Measurements from ENCODE around the gene LCN15. TPM values are rescaled to one million over a fixed set of nuclear protein-coding genes. Genes with fewer than 3 reads are reported as not detected.
A peak's percentile ranks its signal among the peaks of the same experiment; 100 is the strongest.
"Not testable (repeated sequence)": the region's sequence is repeated elsewhere in the genome, so short reads cannot be mapped to it uniquely, and the experiment has no call there.

LCN15 gene, protein sequence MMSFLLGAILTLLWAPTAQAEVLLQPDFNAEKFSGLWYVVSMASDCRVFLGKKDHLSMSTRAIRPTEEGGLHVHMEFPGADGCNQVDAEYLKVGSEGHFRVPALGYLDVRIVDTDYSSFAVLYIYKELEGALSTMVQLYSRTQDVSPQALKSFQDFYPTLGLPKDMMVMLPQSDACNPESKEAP
- not detected for total RNA-seq

DNA sequence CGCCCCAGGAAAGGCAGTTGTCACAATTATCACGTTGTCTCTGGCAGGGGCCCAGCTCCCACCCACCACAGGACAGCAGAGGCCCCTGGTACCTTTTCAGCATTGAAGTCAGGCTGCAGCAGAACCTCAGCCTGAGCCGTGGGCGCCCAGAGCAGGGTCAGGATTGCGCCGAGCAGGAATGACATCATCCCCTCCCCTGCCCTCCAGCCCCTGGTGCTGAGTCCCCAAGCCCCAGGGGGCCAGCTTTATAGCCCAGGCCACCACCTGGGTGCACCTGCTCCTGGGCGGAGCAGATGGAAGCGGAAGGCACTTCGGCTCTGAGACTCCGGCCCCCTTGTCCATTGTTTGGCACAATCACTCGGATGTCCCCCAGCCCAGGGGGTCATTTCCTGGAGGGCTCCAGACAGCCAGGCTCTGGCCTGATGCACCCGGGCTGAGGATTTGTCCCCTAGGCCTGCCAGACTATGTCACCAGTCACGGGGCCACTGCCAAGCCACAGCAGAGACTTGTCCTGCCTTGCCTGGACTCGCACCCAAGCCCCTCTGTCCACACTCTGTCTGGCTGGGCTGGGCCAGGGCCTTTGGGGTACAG, at the start of gene LCN15:
TSS of gene LCN15 (minus strand) at position 218 of the 591 bp plus-strand sequence. CDS start at position 188, 30 bp downstream.
- DNase-seq, result no peak
- Mint-ChIP-seq H3K36me3 (ENCODE audit: low read depth) (no peaks in the 10 kb centered on the region), H3K27me3 (peaks cover 6% of the 10 kb centered on the region), H3K27ac (no peak within 1 kb of the TSS), H3K4me1 (peaks cover 5% of the 10 kb centered on the region), H3K4me3 (no peak within 1 kb of the TSS), H3K9me3 (no peaks in the 10 kb centered on the region)
- ChIA-PET CTCF (interaction anchor here (1.1 to 1.5 kb wide), 2 partner anchors 13 to 283 kb away, joined by 3 to 4 read pairs; no protein-coding TSS in a partner anchor), POLR2A (interaction anchor here (0.5 kb wide), 1 partner anchor 402 kb away, joined by 3 read pairs; no protein-coding TSS in a partner anchor)

DNA sequence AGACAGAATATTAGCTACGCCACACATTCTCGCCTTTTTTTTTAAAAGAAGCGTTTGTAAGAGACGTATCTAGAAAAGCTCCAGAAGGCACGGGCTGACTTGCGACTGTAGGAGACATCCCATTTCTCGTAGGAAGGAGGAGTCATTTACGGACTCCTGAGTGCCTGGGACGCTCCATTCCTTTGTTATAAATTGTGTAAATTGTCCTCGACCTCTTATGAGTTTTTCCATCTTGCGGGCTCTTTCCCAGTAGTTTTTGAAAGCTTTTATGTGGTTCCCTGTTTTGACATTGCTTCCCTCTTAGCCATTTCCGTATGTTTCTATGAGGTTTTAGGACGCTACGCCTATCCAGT, 44.5 kb upstream of the LCN15 start:
- POLR2A ChIA-PET, result no interaction called here
- Mint-ChIP-seq H3K9me3 (no peaks in the 10 kb centered on the region), H3K27me3 (no peaks in the 10 kb centered on the region), H3K4me3 (peak overlapping the region; percentile 84), H3K27ac (peak overlapping the region; percentile 79), H3K4me1 (peaks cover 50% of the 10 kb centered on the region), H3K36me3 (ENCODE audit: low read depth) (peaks cover 29% of the 10 kb centered on the region)
- CTCF ChIA-PET, result interaction anchor here (0.8 to 1.7 kb wide), 3 partner anchors 10 to 222 kb away, joined by 3 to 4 read pairs (median 3); no protein-coding TSS in a partner anchor
- DNase-seq, result no peak

DNA sequence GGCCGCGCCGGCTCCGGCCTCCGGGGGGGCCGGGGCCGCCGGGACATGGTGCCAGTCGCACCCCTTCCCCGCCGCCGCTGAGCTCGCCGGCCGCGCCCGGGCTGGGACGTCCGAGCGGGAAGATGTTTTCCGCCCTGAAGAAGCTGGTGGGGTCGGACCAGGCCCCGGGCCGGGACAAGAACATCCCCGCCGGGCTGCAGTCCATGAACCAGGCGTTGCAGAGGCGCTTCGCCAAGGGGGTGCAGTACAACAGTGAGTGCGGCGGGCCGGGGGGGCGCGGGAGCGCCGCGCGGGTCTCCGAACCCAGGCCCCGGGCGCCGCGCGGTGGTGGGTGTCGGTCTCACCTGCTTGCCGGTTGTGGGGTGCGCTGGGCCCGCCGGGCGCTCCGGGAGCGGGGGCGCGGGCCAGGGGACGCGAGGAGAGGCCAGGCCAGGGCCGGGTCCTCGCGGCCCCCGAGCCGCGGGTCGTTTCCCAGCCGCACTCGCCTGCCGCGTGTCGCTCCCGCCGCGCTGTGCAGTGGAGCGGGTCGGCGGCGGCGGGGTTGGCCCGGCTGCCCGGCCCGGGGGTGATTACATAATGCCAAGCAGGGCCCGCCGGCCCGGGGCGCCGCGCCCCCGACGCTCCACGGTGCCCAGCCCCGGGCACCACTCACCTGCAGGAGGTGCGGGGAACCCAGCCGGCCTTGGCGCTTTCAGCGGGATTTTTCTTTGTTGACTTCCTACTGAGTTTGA, 43.9 kb upstream of the LCN15 start:
- H3K4me1 Mint-ChIP-seq, result peaks cover 45% of the 10 kb centered on the region
- H3K27ac Mint-ChIP-seq, result peak overlapping the region; percentile 79
- ChIA-PET CTCF (interaction anchor here (0.7 to 4.6 kb wide), 11 partner anchors 9 to 428 kb away, joined by 3 to 23 read pairs (median 4); partner anchors contain the start of genes AJM1 and C8G), POLR2A (no interaction called here)
- peak; percentile 49 for DNase-seq
- H3K27me3 Mint-ChIP-seq, result no peaks in the 10 kb centered on the region
- peak overlapping the region; percentile 84 for H3K4me3 Mint-ChIP-seq
- H3K9me3 Mint-ChIP-seq, result no peaks in the 10 kb centered on the region
- peaks cover 26% of the 10 kb centered on the region for H3K36me3 Mint-ChIP-seq (ENCODE audit: low read depth)

DNA sequence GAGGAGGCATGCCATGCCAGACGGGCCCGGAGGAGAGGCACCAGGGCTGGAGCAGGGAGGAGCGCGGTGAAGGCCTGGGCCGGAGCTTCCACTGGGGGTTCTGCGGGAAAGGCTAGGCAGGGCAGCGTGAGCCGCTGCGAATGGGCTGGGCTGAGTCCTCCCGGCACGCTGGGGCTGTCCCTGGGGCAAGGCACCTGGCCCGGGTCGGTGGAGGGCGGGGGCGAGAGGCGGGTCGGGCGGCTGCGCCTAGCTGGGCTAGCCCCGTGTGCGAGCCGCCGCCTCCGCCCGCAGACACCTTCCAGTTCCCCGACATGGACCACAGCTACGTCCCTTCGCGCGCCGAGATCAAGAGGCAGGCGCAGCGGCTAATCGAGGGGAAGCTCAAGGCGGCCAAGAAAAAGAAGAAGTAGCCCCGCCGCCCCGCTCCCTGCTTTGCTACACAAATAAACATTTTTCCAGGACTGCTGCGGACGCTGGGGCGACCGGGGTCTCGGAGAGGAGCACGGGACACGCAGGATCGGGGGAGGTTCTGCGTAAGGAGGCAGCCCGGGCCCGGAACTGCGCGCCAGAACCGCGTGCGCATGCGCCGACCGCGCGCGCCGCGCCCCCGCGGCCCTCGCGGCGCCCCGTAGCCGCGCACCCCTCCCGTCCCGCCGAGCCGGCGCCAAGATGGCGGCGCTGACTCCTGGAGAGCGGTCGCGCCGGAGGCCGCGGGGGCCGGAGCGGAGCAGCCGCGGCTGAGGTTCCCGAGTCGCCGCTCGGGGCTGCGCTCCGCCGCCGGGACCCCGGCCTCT, 43.2 kb upstream of the LCN15 start, which contains the start of gene RABL6:
TSS of gene RABL6 (plus strand) at position 668 of the 794 bp plus-strand sequence. CDS start 249 bp downstream, outside the sequence.
- Mint-ChIP-seq H3K27me3 (no peaks in the 10 kb centered on the region), H3K4me1 (peaks cover 37% of the 10 kb centered on the region), H3K27ac (peak within 1 kb of the TSS; percentile 90), H3K9me3 (no peaks in the 10 kb centered on the region), H3K36me3 (ENCODE audit: low read depth) (peaks cover 18% of the 10 kb centered on the region), H3K4me3 (peak within 1 kb of the TSS; percentile 84)
- ChIA-PET POLR2A (no interaction called here), CTCF (interaction anchor here (0.7 to 4.6 kb wide), 12 partner anchors 10 to 429 kb away, joined by 3 to 23 read pairs (median 4); partner anchors contain the start of genes AJM1 and C8G)
- peak; percentile 75 for DNase-seq

DNA sequence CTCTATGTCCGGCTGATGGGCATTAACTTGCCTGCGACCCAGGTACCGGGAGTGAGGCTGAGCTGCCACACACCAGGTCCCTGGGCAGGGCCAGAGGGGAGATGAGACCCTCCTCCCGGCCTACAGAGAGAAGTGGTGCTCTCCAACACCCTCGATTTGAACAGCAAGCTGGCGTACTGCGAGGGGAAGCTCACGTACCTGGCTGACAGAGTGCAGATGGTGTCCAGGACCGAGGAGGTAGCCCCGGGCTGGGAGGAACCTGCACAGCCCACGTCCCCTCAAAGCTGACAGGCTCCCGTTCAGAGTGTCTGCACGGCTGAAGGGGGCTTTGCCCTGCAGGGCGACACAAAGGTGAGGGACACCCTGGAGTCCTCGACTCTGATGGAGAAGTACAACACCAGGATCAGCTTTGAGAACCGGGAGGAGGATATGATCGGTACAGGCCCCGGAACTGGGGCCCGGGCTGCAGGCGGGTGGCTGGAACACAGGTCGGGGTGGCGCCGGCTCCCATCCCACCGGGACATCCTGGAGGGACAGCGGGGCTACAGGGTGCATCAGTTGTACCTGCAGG, 42.4 kb upstream of the LCN15 start:
- CTCF ChIA-PET, result interaction anchor here (1.0 to 4.6 kb wide), 10 partner anchors 11 to 228 kb away, joined by 3 to 23 read pairs (median 6); partner anchors contain the start of genes AJM1 and C8G
- H3K4me3 Mint-ChIP-seq, result peak overlapping the region; percentile 84
- POLR2A ChIA-PET, result no interaction called here

DNA sequence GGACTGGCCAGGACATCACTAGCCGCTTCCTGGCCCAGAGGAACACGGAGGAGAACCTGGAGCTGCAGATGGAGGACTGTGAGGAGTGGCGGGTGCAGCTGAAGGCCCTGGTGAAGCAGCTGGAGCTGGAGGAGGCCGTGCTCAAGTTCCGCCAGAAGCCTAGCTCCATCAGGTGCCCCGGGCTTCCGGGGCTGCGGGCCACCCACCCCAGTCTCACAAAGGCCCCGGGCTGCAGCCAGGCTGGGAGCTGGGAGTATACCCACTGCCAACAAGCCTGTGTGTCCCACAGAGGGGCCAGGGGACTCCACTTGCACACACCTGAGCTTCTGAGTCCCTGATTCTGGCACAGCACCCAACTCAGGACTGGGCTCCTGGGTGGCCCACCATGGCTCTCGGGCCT, 41.7 kb upstream of the LCN15 start:
- DNase-seq, result no peak
- Mint-ChIP-seq H3K4me1 (peaks cover 39% of the 10 kb centered on the region), H3K4me3 (peak overlapping the region; percentile 84), H3K9me3 (no peaks in the 10 kb centered on the region), H3K27ac (peak overlapping the region; percentile 5), H3K36me3 (ENCODE audit: low read depth) (peaks cover 13% of the 10 kb centered on the region), H3K27me3 (no peaks in the 10 kb centered on the region)
- POLR2A ChIA-PET, result no interaction called here
- CTCF ChIA-PET, result interaction anchor here (0.7 to 4.6 kb wide), 8 partner anchors 9 to 229 kb away, joined by 3 to 23 read pairs (median 6); partner anchors contain the start of genes AJM1 and TMEM141

More for the DNA sequence above, 42.4 kb upstream of the LCN15 start:
- DNase-seq, result no peak
- Mint-ChIP-seq H3K4me1 (peaks cover 36% of the 10 kb centered on the region), H3K9me3 (no peaks in the 10 kb centered on the region), H3K27me3 (no peaks in the 10 kb centered on the region), H3K27ac (peak overlapping the region; percentile 76), H3K36me3 (ENCODE audit: low read depth) (peaks cover 13% of the 10 kb centered on the region)

DNA sequence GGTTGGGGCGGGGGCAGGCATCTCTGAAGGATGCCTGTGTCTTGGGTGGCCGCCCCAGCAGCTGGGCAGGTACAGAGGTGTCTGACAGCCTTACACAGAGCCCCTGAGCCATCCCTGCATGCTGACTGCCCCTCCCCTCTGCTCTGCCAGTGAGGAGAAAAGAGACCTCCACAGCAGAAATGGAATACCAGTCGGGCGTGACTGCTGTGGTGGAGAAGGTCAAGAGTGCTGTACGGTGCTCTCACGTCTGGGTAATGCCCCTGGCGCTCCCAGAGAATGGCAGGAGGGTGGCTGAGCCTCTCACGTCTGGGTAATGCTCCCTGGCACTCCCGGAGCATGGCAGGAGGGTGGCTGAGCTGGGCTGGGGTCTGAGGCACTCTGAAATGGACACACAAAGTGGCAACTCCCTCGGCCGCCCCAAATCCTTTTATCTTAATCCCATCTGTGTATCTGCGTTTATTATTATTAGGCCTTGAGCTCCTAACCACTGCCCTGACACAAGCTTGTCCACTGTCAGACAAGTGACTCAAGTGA, 41.0 kb upstream of the LCN15 start:
- H3K4me3 Mint-ChIP-seq, result no peak overlapping the region
- ChIA-PET CTCF (interaction anchor here (0.8 to 4.6 kb wide), 5 partner anchors 10 to 230 kb away, joined by 3 to 23 read pairs (median 5); partner anchors contain the start of gene AJM1), POLR2A (no interaction called here)
- H3K4me1 Mint-ChIP-seq, result peaks cover 41% of the 10 kb centered on the region
- H3K27me3 Mint-ChIP-seq, result peaks cover 4% of the 10 kb centered on the region
- H3K36me3 Mint-ChIP-seq (ENCODE audit: low read depth), result peaks cover 9% of the 10 kb centered on the region
- peak overlapping the region; percentile 1 for H3K27ac Mint-ChIP-seq
- H3K9me3 Mint-ChIP-seq, result no peaks in the 10 kb centered on the region
- DNase-seq, result no peak

DNA sequence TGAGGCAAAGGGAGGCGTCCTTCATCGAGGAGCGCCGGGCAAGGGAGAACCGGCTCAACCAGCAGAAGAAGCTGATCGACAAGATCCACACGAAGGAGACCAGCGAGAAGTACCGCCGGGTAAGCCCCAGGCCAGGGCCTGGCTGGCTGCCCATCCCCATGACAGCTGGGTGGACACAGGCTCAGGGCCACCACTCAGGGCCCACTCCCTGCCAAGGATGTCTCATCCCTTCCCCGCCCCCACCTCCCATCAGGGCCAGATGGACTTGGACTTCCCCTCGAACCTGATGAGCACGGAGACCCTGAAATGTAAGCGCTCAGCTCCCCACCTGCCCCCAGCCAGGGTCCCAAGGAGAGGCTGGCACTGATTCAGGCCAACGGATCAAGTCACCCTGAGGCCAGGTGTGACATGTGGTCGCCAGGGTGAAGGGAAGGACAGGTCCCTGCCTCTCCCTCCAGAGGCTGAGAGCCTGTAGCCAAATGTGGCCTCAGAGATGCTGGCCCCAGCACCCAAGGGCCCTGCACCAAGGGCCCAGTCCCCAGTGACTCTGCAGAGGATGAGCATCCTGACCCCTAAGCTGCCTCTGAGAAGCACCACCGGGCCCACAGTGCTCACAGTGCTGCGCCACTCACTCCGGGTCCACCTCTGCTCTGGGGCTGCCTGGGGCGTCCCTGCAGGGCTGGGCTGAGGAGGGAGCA, 40.3 kb upstream of the LCN15 start:
- DNase-seq, result no peak
- no peak overlapping the region for H3K4me3 Mint-ChIP-seq
- H3K36me3 Mint-ChIP-seq (ENCODE audit: low read depth), result peaks cover 3% of the 10 kb centered on the region
- POLR2A ChIA-PET, result no interaction called here
- no peaks in the 10 kb centered on the region for H3K9me3 Mint-ChIP-seq
- peaks cover 37% of the 10 kb centered on the region for H3K4me1 Mint-ChIP-seq
- peaks cover 4% of the 10 kb centered on the region for H3K27me3 Mint-ChIP-seq
- CTCF ChIA-PET, result interaction anchor here (1.4 to 4.6 kb wide), 4 partner anchors 12 to 230 kb away, joined by 4 to 23 read pairs (median 7); partner anchors contain the start of gene AJM1
- no peak overlapping the region for H3K27ac Mint-ChIP-seq

DNA sequence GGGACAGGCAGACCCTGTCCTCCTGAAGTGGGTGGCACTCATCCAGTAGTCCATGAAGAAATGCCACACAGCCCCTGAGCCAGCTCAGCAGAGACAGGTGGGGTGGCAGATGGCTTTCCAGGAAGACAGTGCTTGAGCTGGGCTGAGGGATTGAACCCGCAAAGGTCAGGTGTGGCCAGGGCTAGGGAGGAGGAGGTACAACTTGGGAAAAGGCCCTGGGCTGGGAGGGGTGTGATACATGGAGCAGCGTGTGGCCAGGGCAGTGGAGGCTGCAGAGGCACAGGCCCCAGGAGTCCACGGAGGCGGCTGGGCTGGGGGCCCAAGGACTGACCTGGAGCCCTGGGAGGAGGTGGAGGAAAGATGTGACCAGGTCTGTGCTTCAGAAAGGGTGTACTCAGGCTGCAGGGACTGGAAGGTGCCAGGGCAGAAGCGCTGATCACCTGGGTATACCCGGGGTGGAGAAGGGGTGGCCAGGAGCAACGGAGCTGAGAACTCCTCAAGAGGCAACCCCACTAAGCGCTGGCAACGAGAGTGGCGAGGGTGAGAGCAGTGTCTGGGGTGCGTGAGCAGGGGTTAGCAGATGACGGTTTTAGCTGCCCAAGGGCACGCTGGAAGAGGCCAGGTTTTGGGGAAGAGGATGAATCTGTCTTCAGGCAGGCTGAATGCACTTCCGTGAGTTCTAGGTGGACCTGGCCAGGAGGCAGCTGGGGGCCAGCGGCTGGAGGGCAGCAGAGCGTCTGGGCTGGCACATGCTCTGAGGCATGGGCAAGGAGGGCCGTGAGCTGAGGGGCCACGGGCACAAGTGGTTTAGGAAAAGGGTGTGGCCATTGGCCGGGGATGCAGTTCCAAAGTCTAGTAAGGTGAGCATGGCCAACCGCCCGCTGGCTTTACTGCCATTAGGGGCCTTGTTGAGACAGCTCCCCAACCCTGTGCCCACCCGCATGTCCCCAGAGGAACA, 39.5 kb upstream of the LCN15 start:
- no peak overlapping the region for H3K27ac Mint-ChIP-seq
- H3K4me3 Mint-ChIP-seq, result no peak overlapping the region
- no peak for DNase-seq
- peaks cover 4% of the 10 kb centered on the region for H3K27me3 Mint-ChIP-seq
- no peaks in the 10 kb centered on the region for H3K36me3 Mint-ChIP-seq (ENCODE audit: low read depth)
- H3K9me3 Mint-ChIP-seq, result no peaks in the 10 kb centered on the region
- H3K4me1 Mint-ChIP-seq, result peaks cover 29% of the 10 kb centered on the region
- CTCF ChIA-PET, result interaction anchor here (1.4 to 4.6 kb wide), 2 partner anchors 11 to 39 kb away, joined by 4 to 23 read pairs; partner anchors contain the start of gene AJM1
- POLR2A ChIA-PET, result no interaction called here

DNA sequence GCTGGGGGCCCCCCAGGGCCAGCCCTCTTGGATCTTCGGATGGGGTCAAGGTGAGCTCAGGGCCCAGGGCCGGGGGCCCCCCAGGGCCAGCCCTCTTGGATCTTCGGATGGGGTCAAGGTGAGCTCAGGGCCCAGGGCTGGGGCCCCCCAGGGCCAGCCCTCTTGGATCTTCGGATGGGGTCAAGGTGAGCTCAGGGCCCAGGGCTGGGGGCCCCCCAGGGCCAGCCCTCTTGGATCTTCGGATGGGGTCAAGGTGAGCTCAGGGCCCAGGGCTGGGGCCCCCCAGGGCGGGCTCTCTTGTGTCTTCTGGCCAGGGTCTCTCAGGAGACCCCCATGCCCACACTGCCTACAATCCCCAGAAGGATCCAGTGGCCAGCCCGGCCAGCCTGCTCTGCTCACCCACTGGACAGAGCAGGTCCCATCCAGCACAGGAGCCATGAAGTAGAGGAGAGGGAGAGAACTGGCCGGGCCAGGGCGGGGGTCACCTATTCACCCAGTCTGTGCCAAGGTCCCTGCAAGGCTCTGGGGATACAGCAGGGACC, 38.8 kb upstream of the LCN15 start:
- H3K27me3 Mint-ChIP-seq; H3K9me3 Mint-ChIP-seq; H3K4me3 Mint-ChIP-seq; DNase-seq; POLR2A ChIA-PET; H3K27ac Mint-ChIP-seq; H3K36me3 Mint-ChIP-seq (ENCODE audit: low read depth): not testable (repeated sequence)
- H3K4me1 Mint-ChIP-seq, result peaks cover 27% of the 10 kb centered on the region
- CTCF ChIA-PET, result interaction anchor here (1.0 to 1.1 kb wide), 2 partner anchors 10 to 98 kb away, joined by 3 read pairs; no protein-coding TSS in a partner anchor

All from activated CD4-positive, alpha-beta T cell treated with anti-CD3 and anti-CD28 coated beads, Interleukin-2, amount 10 ng/mL, durations not matched to agents 7 days and 5 days (primary cell).